HL-60 (cell line): ENCODE measurements around the gene HES4.

Experiments
- POLR2AphosphoS5 ChIP-seq: IDR thresholded peaks from 2 replicates; pipeline ENCODE4 v1.6.1; 2012; ENCODE audit warnings: low read depth
- TF ChIP-seq, protein P1 (sequence below): IDR thresholded peaks from one replicate; pipeline ENCODE4 v1.5.1; 2011; ENCODE audit warnings: low read length, control low read depth, inconsistent platforms; ENCODE audit not compliant: insufficient read depth

DNA sequence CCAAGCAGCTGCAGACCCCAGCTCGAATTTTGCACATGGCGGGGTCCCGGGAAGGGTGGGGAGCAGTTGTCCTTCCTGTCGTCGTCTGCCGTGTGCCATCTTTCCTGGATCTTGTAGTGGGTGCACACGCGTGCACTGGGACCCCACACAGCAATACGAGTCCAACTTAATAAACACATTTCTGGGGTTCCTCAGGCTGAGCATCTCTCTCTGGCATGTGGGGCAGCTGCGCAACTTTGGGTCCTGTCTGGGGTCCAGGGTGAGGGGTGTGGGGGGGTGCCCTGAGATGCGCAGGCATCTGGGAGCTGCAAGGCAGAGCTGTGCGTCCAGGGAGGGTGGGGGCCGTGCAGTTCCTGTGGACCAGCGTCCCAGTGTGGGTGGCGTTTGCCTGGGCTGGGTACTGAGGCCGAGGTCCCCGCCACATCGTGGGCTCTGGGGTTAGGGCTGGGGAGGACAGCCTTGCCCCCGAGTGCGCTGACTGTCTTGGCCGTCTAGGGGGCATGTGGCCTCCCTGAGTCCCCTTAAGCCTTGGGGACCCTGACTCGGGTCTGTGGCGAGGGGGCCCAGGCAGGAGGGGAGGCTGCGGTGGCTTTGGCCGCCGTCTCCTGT, 34.3 kb downstream of the HES4 start:
- TF ChIP-seq, protein P1, sequence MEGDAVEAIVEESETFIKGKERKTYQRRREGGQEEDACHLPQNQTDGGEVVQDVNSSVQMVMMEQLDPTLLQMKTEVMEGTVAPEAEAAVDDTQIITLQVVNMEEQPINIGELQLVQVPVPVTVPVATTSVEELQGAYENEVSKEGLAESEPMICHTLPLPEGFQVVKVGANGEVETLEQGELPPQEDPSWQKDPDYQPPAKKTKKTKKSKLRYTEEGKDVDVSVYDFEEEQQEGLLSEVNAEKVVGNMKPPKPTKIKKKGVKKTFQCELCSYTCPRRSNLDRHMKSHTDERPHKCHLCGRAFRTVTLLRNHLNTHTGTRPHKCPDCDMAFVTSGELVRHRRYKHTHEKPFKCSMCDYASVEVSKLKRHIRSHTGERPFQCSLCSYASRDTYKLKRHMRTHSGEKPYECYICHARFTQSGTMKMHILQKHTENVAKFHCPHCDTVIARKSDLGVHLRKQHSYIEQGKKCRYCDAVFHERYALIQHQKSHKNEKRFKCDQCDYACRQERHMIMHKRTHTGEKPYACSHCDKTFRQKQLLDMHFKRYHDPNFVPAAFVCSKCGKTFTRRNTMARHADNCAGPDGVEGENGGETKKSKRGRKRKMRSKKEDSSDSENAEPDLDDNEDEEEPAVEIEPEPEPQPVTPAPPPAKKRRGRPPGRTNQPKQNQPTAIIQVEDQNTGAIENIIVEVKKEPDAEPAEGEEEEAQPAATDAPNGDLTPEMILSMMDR, result no peak
- TF ChIP-seq POLR2AphosphoS5, result no peak
